Dedifferentiated amniotic fluid mesenchymal stem cell (primary cell): ENCODE data around the gene MED22.

Experiments
- DNase-seq: peaks from one replicate; pipeline ENCODE4 v3.0.0-alpha.2; 2016; ENCODE audit errors: extremely low spot score

Gene MED22

GRCh38 chr9:133375724-133376654 lies 28.1 kb upstream of the MED22 start, which contains the start of the genes STKLD1 and SURF4:
TSS of gene STKLD1 (plus strand) at chr9:133376366. CDS start at chr9:133376474, 108 bp downstream.
TSS of gene SURF4 (minus strand) at chr9:133376060. CDS start at chr9:133375969, 91 bp downstream.
- peak; percentile 90 for DNase-seq

GRCh38 chr9:133375116-133375723 lies 27.3 kb upstream of the MED22 start:
- peak; percentile 23 for DNase-seq

- DNase-seq = peak; percentile 45
Measured at GRCh38 chr9:133374612-133375115, 26.7 kb upstream of the MED22 start.

GRCh38 chr9:133372144-133372543 lies 24.2 kb upstream of the MED22 start:
- no peak for DNase-seq

GRCh38 chr9:133371261-133371711 lies 23.4 kb upstream of the MED22 start:
- no peak for DNase-seq

GRCh38 chr9:133370685-133371084 lies 22.8 kb upstream of the MED22 start:
- no peak for DNase-seq

- DNase-seq = no peak
Measured at GRCh38 chr9:133369933-133370332, 22.0 kb upstream of the MED22 start.

- no peak for DNase-seq
Measured at GRCh38 chr9:133369422-133369821, 21.5 kb upstream of the MED22 start.

- DNase-seq = no peak
Measured at GRCh38 chr9:133368249-133368881, 20.4 kb upstream of the MED22 start.

- no peak for DNase-seq
Measured at GRCh38 chr9:133367778-133368177, 19.8 kb upstream of the MED22 start.

- no peak for DNase-seq
Measured at GRCh38 chr9:133367221-133367620, 19.3 kb upstream of the MED22 start.

- DNase-seq = no peak
Measured at GRCh38 chr9:133366435-133366834, 18.5 kb upstream of the MED22 start.

- DNase-seq = no peak
Measured at GRCh38 chr9:133362359-133363044, 14.6 kb upstream of the MED22 start.

GRCh38 chr9:133361507-133362092 lies 13.7 kb upstream of the MED22 start:
- DNase-seq = no peak

GRCh38 chr9:133360400-133361393 lies 12.8 kb upstream of the MED22 start:
- no peak for DNase-seq

GRCh38 chr9:133359399-133360175 lies 11.7 kb upstream of the MED22 start:
- no peak for DNase-seq

GRCh38 chr9:133357656-133358055 lies 9.7 kb upstream of the MED22 start:
- DNase-seq = no peak

- peak; percentile 75 for DNase-seq
Measured at GRCh38 chr9:133356391-133357091, 8.6 kb upstream of the MED22 start, which contains the start of the genes SURF1 and SURF2. TSS of gene SURF1 (minus strand) at chr9:133356487. CDS start at chr9:133356453, 34 bp downstream. TSS of gene SURF2 (plus strand) at chr9:133356550. CDS start at chr9:133356593, 43 bp downstream.
